HG03354 (cell line): Measurements from ENCODE around the gene POLR2I.

Experiments
- ATAC-seq: cut with Tn5 transposase; IDR thresholded peaks from one replicate; pipeline ENCODE4 v1.9.1; 2021; ENCODE audit warnings: mild to moderate bottlenecking; ENCODE audit not compliant: unreplicated experiment, poor library complexity, severe bottlenecking

The POLR2I gene

DNA sequence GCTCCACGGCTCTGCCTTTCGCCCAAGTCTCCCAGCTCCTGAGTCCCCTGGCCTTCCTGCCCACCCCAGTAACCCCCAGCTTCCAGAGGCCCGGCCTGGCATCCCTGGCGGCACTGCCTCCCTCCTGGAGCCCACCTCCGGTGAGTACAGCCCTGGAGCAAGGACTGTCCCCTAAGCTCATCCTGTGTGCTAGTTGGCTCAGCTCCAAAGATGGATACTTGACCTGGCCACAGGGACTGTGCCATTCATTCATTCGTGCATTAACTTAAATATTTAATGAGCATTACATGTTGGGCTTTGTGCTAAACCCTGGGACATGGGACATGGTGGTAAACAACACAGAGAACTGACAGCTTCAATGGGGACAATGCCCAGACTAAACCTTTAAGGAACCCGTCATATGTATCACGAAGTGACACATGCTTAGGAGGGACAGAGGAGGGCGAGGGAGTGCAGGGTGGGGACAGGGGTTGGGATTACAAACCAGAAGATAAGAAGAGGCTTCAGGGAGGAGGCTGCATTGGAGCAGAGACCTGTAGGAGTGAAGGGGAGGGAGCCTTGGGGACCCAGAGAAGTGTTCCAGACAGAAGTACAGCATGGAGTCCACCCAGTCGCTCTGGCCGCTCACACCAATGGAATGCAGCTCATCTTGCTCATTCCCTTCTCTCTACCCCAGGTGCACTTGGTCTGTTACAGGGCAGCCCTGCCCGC is 10.7 kb downstream of the POLR2I start:
- ATAC-seq: no peak

DNA sequence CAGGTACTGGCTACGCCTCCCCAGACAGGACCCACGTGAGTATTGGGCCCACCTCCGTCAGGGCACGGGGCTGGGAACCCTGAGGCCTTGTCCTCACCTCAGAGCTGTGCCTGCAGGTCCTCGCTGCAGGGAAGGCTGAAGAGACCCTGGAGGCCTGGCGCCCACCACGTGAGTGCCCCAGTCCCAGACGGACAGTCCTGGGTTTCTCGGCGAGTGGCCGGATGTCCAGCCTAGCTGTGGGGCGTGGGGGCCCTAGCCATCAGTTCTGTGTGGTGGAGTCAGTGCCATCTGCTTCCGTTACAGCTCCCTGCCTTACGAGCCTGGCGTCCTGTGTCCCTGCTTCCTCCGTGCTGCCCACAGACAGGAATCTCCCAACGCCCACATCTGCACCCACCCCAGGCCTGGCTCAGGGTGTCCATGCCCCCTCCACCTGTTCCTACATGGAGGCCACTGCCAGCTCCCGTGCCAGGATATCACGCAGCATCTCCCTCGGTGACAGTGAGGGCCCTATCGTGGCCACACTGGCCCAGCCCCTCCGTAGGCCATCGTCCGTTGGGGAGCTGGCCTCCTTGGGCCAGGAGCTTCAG is 11.5 kb downstream of the POLR2I start:
- ATAC-seq: no peak

DNA sequence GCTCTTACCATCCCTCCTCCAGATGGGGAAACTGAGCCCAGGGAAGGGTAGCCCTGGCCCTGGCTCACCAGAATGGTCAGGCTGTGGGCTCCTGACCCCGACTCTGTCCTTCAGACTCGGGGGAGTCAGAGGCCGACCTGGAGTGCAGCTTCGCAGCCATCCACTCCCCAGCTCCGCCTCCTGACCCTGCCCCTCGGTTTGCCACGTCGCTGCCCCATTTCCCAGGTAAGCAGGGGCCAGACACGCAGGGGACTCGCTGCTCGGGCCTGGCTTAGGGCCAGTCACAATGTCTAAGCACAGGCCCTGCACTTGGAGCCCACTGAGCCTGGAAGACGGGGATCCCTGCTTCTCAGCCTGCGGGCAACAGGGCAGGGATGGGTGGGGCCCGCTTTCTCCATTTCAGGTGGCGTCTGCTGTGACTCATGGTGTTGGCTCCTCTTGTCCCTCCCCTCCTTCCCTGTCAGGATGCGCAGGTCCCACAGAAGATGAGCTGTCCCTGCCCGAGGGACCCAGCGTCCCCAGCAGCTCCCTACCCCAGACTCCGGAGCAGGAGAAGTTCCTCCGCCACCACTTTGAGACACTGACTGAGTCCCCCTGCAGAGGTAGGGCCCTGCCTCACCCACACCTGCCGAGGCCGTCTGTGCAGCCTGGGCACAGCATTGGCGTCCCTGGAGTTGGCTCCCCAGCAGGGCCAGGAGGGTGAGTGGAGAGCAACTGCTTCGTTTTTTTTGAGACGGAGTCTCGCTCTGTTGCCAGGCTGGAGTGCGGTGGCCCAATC is 12.9 kb downstream of the POLR2I start:
- no peak for ATAC-seq

GRCh38 chr19:36100476-36100875 is 14.2 kb downstream of the POLR2I start:
- ATAC-seq: no peak

DNA sequence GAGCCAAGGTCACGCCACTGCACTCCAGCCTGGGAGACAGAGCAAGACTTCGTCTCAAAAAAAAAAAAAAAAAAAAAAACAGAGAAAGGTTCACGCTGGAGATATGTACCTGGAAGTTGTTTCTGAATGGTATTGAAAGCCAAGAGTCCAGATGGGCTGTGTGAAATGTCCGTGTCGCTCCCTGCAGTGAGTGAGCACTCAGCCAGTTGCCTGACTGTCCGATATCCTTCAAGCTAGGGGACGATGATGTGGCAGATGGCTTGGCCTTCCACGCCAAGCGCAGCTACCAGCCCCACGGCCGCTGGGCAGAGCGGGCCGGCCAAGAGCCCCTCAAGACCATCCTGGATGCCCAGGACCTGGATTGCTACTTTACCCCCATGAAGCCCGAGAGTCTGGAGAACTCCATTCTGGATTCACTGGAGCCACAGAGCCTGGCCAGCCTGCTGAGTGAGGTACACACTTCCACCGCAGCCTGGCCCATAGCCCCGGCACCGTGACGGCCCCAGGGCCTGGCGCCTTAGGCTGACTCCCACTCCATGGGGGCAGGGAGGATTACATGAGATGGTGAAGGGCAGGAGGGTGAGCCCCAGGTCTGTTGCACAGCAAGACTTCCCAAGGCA is 15.4 kb downstream of the POLR2I start:
- ATAC-seq: no peak

DNA sequence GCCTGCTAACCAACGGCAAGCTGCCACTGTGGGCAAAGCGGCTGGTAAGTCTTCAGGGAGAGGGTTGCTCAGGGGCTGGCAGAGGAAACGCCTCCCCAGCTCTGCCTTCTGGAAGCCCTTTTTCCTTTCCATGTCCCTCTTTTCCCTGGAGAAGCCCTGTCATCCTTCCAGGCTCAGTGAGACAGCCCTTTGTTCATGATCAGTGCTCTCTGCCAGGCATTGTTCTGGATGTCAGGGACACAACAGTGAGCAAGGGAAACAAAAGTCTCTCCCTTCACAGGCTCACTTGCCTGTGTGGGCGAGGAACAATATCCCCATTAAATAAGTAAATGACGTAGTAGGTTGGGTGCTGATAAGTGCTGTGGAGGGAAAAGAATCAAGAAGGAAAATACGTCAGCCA is 17.6 kb downstream of the POLR2I start:
- no peak for ATAC-seq

- no peak for ATAC-seq
Observed at GRCh38 chr19:36093687-36094086, 21.0 kb downstream of the POLR2I start.

DNA sequence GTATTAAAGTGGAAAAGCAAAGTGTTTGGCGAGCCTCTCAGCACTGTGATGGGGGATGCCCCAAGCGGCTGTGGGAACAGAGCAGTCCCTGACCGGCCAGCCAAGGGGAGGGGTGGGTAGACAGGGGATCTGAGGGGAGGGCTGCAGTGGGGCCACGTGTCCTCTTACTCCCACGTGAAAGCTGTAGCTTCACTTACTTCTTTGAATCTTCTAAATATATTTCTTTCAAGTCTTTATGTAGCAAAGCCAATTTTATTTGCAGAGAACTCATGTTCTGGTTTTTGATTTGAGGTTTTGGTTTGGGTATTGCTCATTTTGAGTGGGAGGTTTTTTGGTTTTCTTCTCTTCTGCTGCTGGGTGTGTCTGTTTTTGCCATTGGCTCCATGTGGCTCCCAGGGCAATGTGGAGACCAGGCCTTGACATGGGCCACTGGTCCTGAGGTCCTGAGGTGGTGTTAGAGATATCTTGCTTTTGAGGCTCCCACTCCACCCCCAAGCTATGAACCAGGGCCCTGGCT is 21.5 kb downstream of the POLR2I start:
- ATAC-seq: no peak

- no peak for ATAC-seq
Observed at GRCh38 chr19:36092566-36092965, 22.1 kb downstream of the POLR2I start.

GRCh38 chr19:36090910-36091695 is 23.6 kb downstream of the POLR2I start:
- no peak for ATAC-seq

GRCh38 chr19:36089847-36090246 is 24.8 kb downstream of the POLR2I start:
- ATAC-seq: no peak

DNA sequence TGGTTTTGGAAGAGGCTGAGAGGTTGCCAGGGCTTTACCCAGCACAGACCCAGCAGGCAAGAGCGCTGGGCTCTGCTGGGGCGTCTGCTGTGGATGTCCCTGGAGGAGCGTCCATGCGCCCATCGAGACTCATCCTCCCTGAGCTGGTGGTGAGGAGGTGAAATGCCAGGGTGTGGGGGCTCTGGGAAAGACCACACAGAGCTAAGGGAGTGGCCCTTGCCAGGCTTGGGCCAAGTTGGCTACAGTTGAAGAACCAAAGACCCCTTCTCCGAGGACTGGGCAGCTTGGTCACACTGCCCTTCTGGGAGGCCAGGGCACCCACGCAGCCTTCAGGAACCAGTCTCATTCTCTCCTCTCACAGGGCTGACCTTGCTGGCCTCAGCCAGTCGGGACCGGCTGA is 28.3 kb downstream of the POLR2I start:
- no peak for ATAC-seq

DNA sequence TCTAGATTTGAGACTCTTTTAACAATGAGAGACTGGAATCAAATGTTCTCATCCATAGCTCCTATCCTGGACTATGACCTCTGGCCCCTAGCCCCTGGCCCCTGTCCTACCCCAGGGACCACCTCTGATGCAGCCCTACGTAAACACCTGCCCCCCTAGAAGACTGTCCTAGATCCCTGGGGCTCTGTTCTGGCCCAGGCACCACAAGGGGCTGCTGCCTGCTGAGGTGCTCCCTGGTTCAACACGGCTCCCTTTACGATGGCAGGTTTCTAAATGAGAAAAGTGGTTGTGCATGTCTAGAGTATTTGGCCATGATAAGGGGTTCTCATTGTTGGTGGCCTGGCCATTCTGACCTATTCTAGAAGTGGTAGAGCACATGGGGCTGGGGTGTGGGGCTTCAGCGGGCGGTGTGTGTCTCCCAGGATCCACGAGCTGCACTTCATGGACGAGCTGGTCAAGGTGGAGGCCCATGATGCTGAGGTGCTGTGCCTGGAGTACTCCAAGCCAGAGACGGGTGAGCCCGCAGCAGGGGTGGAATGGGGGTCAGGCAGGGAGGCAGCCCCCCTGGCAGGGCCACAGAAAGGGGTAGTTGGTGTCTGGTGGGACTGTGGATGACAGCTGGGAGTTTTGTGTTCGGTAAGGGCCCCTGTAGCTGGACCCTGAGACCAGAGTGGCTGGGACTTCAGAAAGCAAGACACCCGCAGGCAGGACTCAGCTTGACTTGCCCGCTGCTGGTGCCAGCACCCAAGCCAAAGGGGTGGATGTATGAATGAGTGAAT is 30.3 kb downstream of the POLR2I start:
- no peak for ATAC-seq

GRCh38 chr19:36082916-36083315 is 31.8 kb downstream of the POLR2I start:
- ATAC-seq: no peak

DNA sequence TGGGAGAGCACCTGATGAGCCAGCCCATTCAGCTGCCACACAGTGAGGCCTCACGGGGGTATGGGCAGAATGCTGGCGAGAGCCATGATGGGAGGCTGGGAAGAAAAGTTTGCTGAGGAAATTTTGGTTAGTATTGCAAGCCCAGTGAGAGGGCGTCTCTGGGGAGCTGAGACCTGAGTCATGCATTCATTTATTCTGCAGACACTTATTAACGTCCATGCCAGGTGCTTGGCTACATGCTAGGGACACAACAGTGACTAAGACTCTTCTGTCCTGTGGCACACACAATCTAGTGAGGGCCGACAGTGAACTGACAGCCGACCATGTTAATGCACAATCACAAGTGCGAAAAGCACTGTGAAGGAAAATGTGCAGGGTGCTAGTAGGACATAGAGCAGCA is 32.8 kb downstream of the POLR2I start:
- no peak for ATAC-seq

DNA sequence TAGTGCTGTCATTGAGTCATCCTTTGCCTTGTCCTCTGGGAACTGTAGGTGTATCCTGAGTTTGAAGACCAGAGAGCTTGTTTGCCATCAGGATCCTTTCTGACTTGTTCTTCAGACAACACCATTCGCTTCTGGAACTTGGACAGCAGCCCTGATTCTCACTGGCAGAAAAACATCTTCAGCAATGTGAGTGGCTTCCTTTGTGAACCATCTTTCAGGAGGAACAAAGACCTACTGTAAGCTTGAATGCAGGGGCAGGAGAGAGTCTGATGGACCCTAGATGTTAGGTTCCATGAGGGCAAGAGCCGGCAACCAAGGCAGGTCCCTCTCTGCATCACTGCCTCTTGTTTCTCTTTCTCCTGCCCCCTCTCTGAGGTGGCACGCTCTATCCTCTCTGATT is 33.3 kb downstream of the POLR2I start:
- no peak for ATAC-seq

GRCh38 chr19:36079389-36079945 is 35.2 kb downstream of the POLR2I start:
- no peak for ATAC-seq

DNA sequence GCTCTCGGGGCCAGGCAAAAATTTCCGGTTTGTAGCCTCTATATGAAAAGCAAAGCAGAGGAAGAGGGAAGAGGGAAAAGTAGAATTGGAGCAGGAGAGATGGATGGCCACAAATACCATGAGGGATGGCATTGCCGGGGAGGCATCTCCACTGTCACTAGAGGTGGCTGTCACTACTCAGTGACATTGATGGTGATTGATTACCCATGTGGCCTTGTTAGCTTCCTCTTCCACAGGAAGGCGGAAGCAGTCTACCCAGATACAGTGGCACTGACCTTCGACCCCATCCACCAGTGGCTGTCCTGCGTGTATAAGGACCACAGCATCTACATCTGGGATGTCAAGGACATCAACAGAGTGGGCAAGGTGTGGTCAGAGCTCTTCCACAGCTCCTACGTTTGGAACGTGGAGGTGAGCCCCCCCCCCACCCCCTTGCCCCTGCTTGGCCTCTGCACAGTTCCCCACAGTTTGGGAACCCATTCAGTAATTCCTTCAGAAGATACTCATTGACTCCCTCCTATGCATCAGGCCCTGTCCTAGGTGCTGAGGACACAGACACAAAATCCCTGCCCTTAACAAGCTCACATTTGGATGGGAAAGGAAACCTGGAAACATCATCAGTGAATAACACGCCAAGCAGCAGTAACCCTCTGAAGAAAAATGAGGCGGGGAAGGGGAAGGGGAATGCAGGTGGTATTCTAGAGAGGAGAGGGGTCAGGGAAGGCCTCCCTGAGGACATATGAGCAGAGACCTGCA is 41.4 kb downstream of the POLR2I start:
- no peak for ATAC-seq
